RCC 7860 (cell line): ENCODE measurements around the gene EIPR1.
"Not testable (repeated sequence)": the region's sequence is repeated elsewhere in the genome, so short reads cannot be mapped to it uniquely, and the experiment has no call there.

Source experiments
- DNase-seq: peaks from one replicate; pipeline ENCODE4 v3.0.0-alpha.2; 2015; ENCODE audit warnings: low spot score
- FAIRE-seq: peaks from 2 replicates; lab custom pipeline; 2012; peaks lifted over from hg19 to GRCh38; lab: Jason Lieb, UNC

Gene EIPR1

DNA sequence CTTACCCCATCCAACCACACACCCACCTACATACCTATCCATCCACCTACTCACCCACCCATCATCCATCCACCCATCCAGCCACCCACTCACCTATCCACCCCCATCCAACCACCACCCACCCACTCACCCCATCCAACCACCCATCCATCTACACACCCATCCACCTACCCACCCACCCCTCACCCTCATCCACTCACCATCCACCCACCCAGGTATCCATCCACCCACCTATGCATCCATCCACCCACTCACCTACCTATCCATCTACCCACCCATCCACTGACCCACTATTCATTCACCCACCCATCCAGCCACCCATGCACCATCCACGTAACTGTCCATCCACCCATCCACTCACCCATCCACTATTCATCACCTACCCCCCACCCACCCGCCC is 194.8 kb downstream of the EIPR1 start:
- FAIRE-seq (no peak), DNase-seq (no peak)

DNA sequence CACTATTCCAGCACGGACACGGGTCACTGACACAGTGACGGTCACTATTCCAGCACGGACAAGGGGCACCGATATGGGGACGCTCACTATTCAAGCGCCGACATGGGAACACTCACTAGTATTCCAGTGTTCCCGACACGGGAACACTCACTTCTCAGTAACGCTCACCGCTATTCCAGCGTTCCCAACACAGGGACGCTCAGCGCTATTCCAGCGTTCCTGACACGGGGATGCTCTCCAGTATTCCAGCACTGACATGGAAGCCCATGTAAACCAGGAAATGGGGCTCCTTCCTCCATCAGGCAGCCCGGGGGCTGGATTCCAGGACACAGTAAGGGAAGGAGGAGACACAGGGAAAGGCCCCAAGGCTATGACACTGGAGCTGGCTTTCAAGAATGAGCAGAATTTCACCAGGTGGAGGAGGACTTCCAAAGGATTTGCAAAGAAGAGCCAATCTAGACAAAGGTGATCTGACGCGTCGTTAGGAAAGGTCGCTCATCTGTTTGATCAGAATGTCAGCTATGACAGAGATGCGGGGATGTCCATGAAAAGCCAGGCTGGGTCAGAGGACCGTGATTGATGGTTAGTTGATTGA is 196.1 kb downstream of the EIPR1 start:
- no peak for DNase-seq
- no peak for FAIRE-seq

DNA sequence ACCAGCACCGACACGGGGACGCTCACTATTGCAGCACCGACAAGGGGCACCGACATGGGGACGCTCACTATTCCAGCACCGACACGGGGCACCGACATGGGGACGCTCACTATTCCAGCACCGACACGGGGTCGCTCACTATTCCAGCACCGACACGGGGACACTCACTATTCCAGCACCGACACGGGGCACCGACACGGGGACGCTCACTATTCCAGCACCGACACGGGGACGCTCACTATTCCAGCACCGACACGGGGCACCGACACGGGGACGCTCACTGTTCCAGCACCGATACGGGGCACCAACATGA is 196.8 kb downstream of the EIPR1 start:
- FAIRE-seq, DNase-seq: not testable (repeated sequence)

DNA sequence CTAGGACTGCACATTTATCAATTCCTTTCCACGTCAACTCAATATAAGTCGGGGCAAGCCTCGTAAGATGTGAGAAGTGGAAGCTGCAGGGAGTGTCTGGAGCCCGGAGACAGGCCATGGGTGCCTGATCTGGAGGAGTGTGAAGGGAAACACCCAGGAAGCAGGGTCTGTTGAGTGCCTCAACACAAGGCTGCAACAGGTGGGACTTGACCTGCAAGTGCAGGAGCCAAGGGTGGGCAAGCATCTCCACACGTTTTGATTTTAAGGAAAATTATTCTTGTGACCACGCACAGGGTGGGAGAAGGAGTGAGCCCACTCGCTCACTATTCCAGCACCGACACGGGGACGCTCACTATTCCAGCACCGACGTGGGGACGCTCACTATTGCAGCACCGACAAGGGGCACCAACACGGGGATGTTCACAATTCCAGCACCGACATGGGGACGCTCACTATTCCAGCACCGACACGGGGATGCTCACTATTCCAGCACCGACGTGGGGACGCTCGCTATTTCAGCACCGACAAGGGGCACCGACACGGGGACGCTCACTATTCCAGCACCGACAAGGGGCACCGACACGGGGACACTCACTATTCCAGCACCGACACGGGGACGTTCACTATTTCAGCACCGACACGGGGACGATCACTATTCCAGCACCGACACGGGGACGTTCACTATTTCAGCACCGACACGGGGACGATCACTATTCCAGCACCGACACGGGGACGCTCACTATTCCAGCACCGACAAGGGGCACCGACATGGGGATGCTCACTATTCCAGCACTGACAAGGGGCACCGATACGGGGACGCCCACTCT is 197.3 kb downstream of the EIPR1 start:
- FAIRE-seq (no peak), DNase-seq (no peak)

DNA sequence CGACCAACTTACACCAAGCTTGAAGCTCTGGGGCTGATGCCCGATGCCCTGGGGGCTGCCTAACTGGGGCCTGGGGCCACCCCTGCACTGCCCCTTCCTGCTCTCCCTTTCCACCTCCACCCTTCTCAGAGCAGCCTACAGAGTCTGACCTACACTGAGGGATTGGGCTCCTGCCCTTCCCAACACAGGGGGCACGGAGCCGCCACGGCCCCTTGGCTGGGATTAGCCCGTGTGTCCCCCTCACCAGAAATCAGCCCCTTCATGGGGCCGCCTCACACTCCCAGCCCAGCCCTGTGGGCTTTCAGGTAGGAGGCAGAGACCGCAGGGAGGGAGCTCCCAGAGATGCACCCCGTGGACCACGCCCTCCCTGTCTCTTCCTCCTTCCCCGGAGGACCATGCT is 198.0 kb downstream of the EIPR1 start:
- DNase-seq (no peak), FAIRE-seq (no peak)

DNA sequence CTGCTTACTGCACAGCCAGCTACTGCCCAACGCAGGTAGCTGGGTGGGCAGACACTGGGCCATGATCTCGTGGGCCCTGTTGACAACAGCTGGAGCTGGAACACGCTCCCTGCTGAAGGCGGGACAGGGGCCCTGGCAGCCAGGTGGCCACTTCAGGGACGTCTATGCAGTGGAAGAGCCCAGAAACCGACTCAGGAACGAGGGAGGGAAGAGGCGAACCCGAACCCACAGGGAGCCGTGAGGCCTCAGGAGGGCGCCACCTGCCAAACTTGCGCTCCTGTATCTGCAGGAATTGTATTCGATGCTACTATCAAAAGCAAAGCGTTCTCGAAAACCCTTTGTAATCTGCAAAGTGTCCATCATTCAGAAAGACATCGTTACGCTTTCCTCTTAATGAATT is 198.4 kb downstream of the EIPR1 start:
- FAIRE-seq: no peak

DNA sequence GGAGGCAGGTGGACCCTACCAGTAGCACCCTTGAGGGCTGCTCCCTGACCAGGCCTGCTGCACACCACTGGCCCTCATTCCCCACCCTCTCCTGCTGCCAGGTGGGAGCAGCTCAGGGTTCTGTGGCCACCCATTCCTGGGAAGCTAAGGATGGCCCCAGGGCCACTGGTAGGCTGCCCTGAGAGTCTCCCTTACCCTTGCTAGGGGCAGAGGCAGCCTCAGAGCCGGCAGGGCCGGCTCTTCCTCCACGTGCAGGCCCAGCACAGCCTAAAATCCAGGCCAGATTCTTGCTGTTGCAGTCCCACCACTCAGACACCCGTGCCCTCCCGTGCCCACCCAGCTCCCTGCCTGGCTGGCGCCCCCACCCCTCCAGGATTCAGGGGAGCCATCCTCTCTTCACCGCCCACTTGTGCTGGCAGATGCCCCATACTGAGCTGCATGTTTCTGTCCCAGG is 199.0 kb downstream of the EIPR1 start:
- DNase-seq: no peak
- FAIRE-seq: no peak

More for the DNA sequence above, 198.4 kb downstream of the EIPR1 start:
- no peak for DNase-seq

DNA sequence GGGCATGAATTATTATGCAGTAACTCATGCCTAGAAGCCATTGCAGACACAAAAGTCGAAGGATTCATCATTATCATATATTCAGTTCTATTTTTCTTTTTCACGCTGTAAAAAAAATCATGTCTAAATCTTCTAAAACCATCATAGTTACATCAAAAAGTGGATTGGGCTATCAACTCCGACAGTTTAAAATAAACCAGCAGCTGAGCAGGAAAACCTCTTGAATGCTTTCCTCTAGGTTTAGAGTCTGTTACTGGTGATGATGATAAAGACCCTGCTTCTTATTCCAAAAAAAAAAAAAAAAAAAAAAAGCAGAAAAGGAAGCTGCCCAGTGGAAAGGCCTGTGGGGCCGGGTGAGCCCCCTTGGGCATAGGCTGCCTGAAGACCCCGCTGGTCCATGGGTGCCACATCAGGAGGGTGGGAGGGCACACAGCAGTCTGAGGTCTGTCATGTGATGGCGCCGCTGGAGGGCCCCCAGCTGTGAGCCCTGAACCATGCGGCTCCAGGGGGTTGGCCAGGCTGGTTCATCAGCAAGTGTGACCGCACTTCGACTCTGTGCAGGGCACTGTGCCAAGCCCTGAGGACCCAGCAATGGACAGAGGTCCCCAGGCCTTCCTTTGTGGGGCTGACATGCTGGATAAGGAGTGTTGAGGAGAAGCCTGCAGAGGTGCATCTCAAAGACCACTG is 199.6 kb downstream of the EIPR1 start:
- no peak for FAIRE-seq
- no peak for DNase-seq

DNA sequence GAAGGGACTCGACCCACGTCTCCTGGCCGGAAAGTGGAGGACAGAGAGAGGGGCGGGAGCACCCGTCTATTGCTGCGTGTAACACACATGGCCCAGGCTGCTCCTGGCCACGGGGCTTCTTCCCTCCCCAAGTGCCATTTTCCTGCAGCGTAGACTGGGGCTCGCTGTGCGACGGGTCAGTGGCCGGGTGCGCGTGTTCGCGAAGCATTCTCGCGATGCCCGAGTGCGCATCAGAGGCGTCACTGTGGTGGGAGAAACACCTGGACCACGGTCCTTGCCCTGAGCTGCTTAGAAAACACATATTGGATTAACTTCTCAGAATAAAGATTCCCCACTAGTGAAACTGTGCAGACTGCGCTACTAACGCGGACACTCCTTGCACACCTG is 200.8 kb downstream of the EIPR1 start:
- DNase-seq (no peak), FAIRE-seq (no peak)

DNA sequence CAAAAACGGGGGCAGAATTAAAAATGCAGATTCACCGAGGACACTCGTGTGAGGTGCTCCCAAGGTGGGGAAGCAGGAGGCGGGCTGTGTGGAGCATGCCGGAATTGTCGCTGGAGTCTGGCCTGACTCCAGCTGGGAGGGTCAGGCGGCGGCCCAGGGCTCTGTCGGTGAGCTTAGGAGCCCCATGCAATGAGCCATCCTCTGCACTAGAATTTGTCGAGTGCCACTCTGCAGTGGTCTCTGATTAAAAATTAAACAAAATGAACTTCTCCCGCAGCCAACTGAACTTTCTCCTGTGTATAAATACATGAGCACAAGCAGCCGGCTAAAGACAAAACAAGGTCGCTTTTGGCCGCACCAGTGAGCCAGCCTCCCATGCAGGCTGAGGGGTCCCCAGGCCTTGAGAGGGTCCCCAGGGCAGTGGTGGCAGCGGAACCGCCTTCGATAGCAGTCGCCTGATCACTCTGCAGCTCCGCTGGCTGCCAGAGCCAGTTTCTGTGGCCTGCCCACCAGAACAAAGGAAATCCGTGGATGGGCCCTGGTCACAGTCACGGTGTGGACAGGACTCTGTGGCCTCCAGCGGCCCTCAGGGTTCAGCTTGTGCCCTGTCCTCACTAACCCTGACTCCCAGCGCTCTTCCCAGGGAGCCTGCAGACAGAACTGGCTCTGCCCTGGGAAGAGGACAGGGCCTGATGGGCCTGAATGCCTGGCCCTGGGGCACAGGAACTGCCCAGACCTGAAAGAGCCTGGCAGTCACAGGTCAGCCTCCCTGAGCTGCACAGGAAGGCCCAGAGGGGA is 201.3 kb downstream of the EIPR1 start:
- FAIRE-seq (no peak), DNase-seq (no peak)

DNA sequence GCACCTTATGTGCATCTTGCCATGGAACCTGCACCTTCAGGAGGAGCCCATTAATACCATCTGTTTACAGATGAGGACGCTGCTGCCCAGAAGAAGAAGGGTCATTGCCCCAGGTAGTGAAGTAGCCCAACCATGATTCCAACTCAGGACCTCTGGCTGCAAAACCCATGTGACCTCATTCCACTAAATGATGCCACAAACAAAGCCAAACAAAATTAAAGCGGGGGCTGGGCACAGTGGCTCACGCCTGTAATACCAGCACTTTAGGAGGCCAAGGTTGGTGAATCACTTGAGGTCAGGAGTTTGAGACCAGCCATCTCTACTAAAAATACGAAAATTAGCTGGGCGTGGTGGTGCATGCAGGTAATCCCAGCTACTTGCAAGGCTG is 202.1 kb downstream of the EIPR1 start:
- DNase-seq: no peak
- no peak for FAIRE-seq

DNA sequence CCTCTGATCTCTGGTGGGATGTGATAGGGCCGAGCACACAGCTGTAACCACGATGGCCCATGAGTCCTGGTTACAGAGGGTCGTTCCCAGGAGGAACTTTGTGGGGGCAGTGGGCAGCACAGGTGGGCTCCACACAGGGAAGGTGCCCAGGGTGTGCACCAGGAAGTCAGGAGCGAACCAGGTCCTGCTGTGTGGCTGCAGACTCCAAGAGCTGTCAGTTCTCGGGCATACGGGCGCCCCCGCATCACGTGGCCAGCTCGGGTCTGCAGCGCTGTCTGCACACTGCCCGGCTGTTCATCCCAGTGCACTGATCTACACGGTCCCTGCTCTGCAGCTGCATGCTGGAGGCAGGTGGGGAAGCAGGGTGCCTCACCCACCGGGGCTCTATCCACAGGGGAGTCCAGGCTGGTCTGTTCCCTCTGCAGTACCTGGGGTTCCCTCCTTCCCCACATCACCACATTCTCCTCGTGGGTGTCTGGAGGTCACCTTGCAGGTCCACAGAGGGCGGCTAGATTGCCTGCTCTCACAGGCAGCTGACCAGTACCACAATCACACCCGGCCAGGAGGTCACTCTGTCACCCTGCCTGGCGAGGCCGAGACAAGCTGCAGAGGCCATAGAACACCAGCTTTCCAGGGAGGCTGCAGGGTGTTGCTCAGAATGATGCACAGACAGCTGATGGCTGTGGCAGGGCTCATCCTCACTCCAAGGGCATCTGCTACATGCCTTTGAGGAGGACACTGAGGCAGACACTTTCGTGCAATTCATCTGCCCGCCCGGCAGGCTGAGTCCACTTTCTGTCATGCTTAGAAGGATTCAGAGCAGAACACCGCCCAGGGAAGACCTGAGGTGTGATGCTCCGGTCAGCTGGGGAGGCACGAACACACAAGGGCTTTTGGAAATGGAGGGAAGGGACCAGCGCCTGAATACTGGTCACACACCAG is 202.7 kb downstream of the EIPR1 start:
- FAIRE-seq: no peak
- no peak for DNase-seq

DNA sequence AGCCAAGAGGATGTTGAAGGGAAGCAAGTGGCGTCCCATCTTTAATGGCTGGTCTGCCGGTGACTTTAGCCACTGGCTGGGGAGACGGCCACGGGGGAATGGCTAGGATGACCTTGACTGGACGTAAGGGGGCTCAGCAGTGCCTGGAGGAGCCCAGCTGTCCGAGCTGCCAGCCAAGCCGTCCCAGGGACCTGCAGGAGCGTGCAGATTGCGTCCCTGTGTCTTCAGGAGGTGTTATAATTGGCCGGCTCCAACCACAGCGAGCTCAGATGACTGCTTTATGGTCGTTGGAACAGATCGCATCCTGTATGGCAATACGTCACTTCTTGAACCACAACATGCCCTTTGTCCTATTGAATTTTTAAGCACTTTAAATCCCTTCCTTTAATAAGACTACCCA is 204.6 kb downstream of the EIPR1 start:
- FAIRE-seq (no peak), DNase-seq (no peak)

DNA sequence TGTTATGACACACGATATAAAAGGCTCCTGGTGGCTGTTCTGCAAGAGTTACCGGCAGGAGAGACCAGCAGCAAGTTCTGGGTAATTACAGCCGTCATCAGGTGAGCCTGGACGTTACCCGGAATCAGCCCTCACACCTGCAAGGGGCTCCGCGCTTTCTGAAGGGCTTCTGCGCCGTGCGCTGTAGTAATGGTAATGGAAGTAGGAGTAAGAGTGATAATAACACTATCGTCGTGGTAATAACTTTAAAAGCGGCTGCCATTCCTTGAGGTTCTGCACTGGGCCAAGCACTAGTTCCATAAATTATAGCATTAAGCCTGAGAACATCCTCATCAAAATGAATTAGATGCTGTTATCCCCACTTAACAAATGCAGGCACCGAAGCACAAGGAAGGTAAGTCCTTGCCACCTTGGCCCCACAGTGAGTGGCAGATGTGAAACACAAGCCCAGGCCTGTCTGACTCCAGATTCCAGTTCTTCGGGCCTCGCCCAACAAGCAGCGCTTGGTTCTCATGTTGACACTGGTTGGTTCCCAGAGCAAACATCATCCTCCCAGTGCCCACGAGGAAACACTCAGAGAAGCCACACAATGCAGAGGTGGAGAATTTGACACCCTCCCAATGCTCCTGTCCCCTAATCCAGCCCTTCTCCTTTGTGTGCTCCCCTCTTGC is 205.2 kb downstream of the EIPR1 start:
- DNase-seq (no peak), FAIRE-seq (no peak)

DNA sequence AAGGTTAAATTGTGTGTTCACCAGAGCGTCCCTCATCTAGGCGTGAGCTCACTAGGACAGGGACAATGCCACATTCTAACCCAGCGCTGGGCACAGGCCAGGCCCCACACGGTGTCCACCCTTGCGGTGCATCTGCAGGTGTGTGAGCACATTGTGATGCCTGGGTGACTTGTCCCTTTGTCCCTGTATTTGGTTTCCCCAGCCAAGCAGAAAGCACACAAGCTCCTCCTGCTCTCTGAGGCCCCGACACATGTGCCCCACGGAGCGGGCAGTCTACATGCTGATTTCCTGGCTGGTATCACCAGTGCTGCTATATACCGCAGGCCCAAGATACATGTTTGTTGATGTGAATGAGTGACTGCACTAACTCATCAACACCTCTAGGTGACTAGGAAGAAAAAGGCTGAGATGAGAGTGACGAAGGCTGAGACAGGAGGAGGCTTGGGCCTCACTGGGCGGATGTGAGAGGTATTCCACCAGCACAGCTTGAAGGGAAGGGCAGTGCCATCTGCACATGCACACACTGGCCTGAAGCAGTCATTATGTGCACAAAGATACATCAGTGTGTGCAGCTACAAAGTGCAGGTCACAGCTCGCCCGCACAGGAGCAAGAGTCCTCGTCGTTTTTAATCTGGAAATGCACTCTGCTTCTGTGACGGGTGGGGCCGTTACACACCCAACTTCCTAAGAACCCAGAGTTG is 205.9 kb downstream of the EIPR1 start:
- FAIRE-seq: no peak

DNA sequence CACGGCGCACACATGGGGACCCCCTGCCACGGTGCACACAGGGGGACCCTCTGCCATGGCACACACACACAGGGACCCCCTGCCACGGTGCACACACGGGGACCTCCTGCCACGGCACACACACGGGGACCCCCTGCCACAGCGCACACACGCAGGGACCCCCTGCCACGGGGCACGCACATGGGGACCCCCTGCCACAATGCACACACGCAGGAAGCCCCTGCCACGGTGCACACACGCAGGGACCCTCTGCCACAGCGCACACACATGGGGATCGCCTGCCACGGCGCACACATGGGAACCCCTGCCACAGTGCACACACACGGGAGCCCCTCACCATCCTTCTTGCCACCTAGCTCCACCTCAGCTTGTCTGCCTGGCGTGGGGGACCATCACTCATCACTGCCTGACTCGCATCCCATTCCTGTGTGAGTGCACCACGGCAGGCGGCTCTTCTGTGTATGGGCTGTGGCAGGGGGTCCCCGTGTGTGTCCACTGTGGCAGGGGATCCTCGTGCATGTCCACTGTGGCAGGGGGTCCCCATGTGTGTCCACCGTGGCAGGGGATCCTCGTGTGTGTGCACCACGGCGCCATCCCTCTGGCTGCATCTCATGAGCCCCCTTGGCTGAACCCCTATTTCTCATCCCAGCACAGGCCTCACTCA is 206.7 kb downstream of the EIPR1 start:
- DNase-seq: no peak
- no peak for FAIRE-seq

More for the DNA sequence above, 205.9 kb downstream of the EIPR1 start:
- no peak for DNase-seq

DNA sequence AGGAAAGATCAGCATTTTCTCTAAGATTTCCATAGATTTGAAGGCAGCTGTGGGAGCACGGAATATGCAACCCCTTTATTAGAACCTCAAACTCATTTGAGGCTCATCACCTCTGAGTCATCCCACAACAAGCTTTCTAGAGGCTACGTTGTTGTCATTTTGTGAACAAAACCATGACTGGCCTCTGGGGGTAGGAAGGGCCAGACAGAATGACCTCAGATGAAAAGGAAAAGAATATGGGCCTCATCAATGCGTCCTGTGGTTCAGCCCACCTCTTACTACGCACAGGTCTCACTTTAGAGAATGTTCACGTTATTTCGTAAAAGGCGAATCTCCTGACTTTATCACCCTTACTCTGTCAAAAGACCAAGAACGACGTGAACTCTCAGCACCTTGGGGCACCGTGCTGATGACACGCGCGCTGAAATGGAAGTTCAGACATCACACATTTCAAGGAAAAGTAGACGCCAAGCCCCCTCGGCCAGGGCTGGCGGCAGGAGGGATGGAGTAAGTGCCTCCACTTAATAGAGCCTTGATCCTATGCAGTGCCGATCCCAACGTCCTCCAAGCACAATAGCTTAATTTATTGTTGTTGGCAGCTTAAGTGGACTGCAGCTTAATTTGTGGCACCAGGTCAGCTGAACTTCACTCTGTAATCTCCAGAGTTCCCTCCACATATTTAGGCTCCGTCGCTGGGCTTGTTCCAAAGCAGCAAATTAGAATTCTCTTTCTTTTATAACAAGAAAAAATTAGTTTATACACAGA is 208.3 kb downstream of the EIPR1 start:
- DNase-seq: no peak

More for the DNA sequence above, 208.3 kb downstream of the EIPR1 start:
- no peak for FAIRE-seq
